Measurements from ENCODE around the gene RAP1GAP2.
"Not testable (repeated sequence)": the region's sequence is repeated elsewhere in the genome, so short reads cannot be mapped to it uniquely, and the experiment has no call there.

The RAP1GAP2 gene

GRCh38 chr17:3029213-3029913, 233.1 kb downstream of the RAP1GAP2 start:
- no peak for DNase-seq (ENCODE audit: low read depth)
- TF ChIP-seq CTCF (IDR thresholded peaks at IDR 0.05; ENCODE audit: control insufficient read depth, insufficient read depth, low read depth, low read length, missing control alignments): no peak
- H3K4me3 ChIP-seq (ENCODE audit: control insufficient read depth, low read depth, low read length): no peak overlapping the region

- H3K4me3 ChIP-seq (ENCODE audit: control insufficient read depth, low read depth, low read length): no peak overlapping the region
- TF ChIP-seq CTCF (IDR thresholded peaks at IDR 0.05; ENCODE audit: control insufficient read depth, insufficient read depth, low read depth, low read length, missing control alignments): no peak
- DNase-seq (ENCODE audit: low read depth): no peak
Measured at GRCh38 chr17:3030096-3030495, 233.9 kb downstream of the RAP1GAP2 start.

- H3K4me3 ChIP-seq (ENCODE audit: control insufficient read depth, low read depth, low read length); DNase-seq (ENCODE audit: low read depth): not testable (repeated sequence)
Measured at GRCh38 chr17:3030852-3031470, 234.7 kb downstream of the RAP1GAP2 start.

- TF ChIP-seq CTCF (IDR thresholded peaks at IDR 0.05; ENCODE audit: control insufficient read depth, insufficient read depth, low read depth, low read length, missing control alignments): no peak
- no peak for DNase-seq (ENCODE audit: low read depth)
Measured at GRCh38 chr17:3032258-3033247, 236.3 kb downstream of the RAP1GAP2 start.

GRCh38 chr17:3033248-3033640, 237.0 kb downstream of the RAP1GAP2 start:
- DNase-seq (ENCODE audit: low read depth): no peak
- H3K4me3 ChIP-seq (ENCODE audit: control insufficient read depth, low read depth, low read length): no peak overlapping the region
- no peak for TF ChIP-seq CTCF (IDR thresholded peaks at IDR 0.05; ENCODE audit: control insufficient read depth, insufficient read depth, low read depth, low read length, missing control alignments)

More at GRCh38 chr17:3032258-3033247, 236.3 kb downstream of the RAP1GAP2 start:
- no peak overlapping the region for H3K4me3 ChIP-seq (ENCODE audit: control insufficient read depth, low read depth, low read length)

GRCh38 chr17:3033741-3034577, 237.7 kb downstream of the RAP1GAP2 start:
- DNase-seq (ENCODE audit: low read depth): no peak
- no peak overlapping the region for H3K4me3 ChIP-seq (ENCODE audit: control insufficient read depth, low read depth, low read length)
- TF ChIP-seq CTCF (IDR thresholded peaks at IDR 0.05; ENCODE audit: control insufficient read depth, insufficient read depth, low read depth, low read length, missing control alignments): no peak
